ENCODE results near the gene SNRNP25.

The SNRNP25 gene

DNA sequence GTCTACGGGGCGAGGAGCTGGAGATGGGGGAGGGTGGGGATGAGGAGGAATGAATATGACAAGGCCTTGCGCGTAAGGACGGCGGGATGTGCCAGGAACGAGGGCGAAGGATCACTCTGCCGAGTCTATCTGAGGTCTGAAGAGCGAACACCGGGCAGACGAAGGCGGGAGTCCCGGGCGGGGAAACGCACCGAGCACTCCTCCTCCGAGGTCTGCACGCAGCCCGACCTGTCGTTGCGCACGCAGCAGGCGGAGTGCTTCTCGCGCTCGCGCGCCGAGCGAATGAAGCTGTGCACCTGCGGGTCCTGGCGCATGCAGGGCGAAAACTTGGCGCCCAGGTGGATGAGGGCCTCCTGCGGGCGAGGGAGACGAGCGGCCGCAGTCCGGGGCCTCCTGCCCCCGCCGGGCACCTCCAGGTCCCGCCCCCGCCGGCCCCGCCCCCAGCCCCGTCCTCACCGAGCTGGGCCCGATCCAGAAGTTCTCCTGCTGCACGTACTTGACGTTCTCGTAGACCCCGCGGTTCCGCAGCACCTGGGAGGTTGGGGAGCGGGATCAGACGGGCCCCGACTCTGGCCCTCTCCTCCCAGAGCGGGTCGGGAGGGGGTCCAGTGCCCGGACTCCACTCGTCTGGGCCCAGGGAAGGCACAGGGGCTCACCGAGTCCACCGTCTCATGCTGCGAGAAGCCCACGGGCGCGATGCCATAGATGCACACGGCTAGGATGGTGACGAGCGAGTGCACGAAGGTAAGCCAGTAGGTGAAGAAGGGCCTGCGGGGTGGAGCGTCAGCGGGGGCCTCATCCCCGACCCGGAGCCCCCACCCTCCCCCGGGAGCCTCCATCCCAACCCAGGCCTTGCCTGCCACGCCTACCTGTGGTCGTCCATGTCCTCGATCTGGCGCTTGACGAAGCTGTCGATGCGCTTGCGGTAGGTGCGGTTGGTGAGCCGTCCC lies 7.6 kb downstream of the SNRNP25 start:
- in situ Hi-C loops (cut with HindIII; ENCODE audit: low pct_ligation_motif_present, low pct_unique_long_range_greater_than_20kb, low sequenced_read_pairs) = no loop called here
- DNase-seq = no peak

DNA sequence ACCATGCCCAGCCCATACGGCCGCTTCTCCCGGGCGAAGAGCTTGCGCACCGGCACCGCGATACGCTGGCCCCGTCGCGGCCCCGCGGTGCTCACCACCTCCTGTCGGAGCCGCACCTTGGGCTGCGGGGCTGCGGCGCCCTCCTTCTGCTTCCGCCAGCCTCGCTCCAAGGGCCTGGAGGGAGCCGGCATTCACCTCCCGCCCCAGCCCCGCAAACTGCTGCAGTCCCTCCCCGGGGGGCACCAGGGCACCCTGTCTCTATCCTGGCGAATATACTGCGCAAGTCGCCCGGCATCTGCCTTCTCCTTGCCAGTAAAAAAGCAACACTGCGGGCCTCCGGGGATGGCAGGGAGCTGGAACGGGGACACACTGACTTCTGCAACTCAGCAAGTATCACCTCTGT lies 8.3 kb downstream of the SNRNP25 start:
- DNase-seq = no peak
- in situ Hi-C loops (cut with HindIII; ENCODE audit: low pct_ligation_motif_present, low pct_unique_long_range_greater_than_20kb, low sequenced_read_pairs) = no loop called here

DNA sequence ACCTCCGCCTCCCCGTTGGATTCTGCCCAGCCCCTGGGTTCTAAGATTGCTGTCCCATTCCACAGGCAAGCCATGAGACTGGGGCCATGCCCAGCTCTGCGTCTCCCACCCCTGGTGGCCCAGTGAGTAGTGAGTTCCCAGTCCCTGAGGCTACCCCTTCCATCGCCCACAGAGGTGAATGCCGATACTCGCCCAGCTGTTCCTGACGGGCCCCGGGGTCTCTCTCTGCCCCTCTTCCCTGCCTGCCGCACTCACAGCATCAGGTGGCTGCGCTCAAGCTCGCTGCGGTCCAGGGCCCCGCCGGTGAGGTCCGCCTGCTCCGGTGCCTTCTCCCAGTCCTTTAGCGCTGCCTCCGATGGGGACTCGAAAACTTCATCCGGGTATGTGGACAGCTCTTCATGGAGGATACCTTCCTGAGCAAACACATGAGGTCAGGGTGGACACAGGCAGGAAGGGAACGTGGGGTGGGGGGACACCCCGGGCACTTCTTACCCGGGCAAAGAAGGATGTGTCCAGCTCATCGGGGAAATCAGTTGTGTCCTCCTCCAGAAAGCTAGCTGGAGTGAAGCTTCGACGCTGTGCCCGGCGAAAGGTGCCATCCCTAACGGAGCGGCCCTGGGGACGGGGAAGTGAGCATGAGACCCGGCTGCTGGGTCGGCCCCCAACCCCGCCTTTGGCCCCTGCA lies 8.8 kb downstream of the SNRNP25 start:
- no peak for DNase-seq
- in situ Hi-C loops (cut with HindIII; ENCODE audit: low pct_ligation_motif_present, low pct_unique_long_range_greater_than_20kb, low sequenced_read_pairs) = no loop called here

DNA sequence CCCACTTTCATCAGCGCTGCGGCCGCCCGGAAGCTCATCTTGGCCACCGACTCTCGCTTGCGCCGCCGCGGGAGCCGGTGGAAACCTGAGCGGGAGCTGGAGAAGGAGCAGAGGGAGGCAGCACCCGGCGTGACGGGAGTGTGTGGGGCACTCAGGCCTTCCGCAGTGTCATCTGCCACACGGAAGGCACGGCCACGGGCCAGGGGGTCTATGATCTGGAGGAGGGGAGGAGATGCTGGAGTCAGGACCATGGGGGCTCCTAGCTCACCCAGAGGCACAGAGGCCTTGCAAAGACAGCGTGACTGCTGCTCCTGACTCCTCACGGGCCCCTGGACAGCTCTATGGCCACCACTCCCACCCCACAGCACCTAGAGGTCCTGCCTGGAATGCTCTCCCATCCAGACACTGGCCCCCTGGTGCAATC lies 9.4 kb downstream of the SNRNP25 start:
- in situ Hi-C loops (cut with HindIII; ENCODE audit: low pct_ligation_motif_present, low pct_unique_long_range_greater_than_20kb, low sequenced_read_pairs) = no loop called here
- DNase-seq = no peak

DNA sequence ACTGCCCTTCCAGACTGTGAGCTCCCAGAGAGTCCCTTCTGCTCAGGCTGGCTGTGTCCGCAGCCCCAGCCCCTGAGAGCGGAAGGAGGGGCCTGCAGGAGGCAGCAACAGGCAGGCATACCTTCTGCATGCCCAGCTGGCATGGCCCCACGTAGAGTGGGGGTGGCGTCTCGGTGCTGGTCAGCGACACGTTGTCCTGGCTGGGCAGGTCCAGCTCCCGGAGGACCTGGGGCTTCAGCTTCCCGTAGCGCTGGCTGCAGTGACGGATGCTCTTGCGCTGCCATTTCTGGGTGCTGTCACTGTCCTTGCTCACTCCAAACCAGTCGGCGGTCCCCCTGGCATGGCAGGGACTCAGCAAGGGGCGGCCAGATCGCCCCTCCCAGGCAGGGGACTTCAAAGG lies 9.8 kb downstream of the SNRNP25 start:
- no peak for DNase-seq
- in situ Hi-C loops (cut with HindIII; ENCODE audit: low pct_ligation_motif_present, low pct_unique_long_range_greater_than_20kb, low sequenced_read_pairs) = no loop called here

DNA sequence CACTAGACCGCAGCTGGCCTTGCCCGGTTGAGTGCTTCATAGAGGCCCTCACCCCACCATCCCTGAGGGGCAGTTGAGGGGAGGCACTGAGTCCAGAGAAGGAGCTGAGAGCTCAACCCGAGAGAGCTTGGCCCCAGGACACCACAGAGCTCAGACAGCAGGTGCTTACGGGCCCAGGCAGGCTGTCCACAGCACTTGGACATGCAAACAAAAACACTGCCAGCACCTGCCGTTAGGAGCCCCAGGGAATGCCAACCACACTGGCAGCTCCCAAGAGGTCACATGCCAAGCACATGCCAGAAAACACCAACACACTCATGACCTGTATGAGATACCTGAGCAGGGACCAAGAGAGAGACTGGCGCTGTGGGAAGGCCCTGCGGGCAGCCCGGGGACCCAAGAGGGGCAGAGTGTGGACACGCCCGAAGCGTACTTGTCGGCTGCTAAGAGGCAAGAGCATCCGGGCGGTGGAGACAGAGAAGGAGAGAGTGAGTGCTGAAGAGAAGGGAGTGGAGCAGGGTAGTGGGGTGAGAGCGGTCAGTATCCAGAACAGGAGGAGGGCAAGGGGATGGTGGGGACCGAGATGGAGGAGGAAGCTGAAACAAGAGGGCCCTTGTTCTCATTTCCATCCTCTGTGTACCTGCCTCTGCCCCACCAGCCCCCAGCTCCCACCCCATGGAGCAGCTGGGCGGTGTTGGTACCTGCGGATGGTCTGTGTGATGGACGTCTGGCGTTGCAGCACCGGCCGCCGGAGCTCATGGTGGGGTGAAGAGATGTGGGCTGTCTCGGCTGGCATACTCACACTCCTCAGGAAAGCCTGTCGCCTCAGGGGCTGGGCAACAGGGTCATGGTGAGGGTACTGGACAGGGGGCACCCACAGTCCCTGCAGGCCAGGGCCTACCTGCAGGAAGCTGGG lies 10.6 kb downstream of the SNRNP25 start:
- in situ Hi-C loops (cut with HindIII; ENCODE audit: low pct_ligation_motif_present, low pct_unique_long_range_greater_than_20kb, low sequenced_read_pairs) = no loop called here
- DNase-seq = no peak

DNA sequence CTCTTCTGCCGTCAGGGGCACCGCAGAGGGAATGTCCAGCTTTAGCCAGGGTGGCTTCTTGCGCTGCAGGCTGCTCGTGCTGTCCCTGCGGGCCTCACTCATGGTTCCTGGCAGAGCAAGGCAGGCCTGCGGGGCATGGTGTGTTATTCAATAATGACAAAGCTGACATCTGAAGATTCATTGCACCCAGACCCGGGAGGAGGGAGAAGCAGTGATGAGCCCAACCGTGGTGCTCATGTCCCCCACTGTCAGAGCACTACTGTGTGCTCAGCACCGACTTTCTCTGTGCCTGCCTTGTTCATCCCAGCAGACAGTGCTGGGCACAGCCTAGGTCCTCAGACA lies 11.3 kb downstream of the SNRNP25 start:
- in situ Hi-C loops (cut with HindIII; ENCODE audit: low pct_ligation_motif_present, low pct_unique_long_range_greater_than_20kb, low sequenced_read_pairs) = no loop called here
- DNase-seq = no peak

DNA sequence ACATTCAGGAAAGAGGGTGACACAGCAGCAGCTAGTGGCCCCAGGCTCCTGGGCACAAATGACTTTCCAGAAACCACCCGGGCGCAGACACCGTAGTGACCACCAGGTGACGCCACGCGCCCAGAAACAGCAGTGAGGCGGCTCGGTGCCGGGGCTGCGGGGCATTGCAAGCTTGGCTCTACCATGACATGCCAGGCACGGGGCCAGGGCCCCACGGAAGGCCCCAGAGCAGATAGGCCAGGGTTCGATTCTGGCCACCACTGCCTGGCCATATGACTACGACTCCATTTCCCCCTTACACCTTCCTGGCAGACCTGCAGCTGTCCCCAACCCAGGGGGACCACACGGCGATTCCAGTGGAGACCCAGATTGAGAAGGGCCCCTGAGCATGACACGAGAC lies 12.1 kb downstream of the SNRNP25 start:
- peak; percentile 79 for DNase-seq
- in situ Hi-C loops (cut with HindIII; ENCODE audit: low pct_ligation_motif_present, low pct_unique_long_range_greater_than_20kb, low sequenced_read_pairs) = no loop called here

DNA sequence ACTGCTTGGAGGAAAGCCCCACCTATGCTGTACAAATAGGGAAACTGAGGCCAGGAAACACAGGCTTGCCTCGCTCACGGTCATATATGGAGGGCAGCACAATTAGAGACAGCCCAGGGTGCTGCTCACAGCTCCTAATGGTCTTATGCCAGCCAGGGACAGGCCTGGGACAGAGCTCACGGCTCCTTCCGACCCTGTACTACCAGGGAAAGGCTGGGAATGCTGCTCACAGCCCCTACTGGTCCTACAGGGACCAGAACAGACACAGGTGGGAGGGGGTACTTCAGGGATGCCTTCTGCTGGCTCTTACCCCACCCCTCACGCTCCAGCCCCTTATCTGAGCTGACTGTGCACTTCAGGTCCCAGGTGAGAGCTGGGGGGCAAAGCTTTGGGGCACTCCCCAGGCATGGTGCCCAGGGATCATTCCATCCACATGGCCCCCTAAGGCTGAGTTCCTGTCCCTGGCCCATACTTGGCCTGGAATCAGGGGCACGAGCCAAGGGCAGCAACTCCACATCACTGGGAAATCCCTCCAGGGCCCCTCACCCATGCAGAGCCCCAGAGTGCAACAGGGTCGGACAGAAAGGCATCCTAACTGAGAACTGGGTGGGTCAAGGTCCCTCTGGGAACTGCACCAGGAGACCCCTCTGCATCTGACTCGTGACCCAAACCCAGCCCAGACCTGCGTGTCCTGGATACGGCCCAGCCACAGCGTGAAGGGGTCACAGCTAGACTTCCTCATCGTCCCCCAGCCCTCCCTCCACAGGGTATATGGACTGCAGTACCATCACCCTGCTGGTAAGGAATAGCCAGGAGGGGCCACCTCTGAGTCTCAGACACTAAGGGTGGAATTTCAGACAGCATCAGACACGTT lies 12.9 kb downstream of the SNRNP25 start:
- DNase-seq = no peak
- in situ Hi-C loops (cut with HindIII; ENCODE audit: low pct_ligation_motif_present, low pct_unique_long_range_greater_than_20kb, low sequenced_read_pairs) = no loop called here

DNA sequence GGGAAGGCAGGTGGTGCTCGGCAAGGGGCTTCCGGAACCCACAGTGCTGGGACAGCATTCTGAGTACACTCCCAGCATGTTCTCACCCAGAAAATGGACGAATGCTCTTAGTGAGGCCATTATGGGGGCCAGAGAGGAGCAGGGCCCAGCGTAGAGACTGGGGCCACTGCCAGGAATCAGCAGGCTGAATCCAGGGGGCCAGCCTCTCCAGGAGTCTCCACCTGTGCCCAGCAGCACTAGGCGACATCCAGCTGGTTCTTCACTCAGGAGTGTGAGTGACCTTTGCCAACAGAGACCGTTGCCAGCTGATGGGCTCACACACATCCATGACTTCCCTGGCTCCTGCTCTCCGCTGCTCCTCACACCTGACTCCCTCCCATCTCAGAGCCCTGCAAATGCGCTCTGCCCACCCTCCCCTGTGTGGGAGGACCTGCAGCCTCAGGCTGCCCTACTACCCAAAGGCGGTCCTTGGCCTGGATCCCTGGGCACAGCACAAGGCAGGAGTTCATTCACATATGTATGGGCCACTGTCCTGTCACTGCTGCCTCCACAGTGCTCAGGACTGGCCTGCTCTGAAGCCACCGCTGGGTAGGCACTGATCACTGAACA lies 13.7 kb downstream of the SNRNP25 start:
- in situ Hi-C loops (cut with HindIII; ENCODE audit: low pct_ligation_motif_present, low pct_unique_long_range_greater_than_20kb, low sequenced_read_pairs) = no loop called here
- no peak for DNase-seq

DNA sequence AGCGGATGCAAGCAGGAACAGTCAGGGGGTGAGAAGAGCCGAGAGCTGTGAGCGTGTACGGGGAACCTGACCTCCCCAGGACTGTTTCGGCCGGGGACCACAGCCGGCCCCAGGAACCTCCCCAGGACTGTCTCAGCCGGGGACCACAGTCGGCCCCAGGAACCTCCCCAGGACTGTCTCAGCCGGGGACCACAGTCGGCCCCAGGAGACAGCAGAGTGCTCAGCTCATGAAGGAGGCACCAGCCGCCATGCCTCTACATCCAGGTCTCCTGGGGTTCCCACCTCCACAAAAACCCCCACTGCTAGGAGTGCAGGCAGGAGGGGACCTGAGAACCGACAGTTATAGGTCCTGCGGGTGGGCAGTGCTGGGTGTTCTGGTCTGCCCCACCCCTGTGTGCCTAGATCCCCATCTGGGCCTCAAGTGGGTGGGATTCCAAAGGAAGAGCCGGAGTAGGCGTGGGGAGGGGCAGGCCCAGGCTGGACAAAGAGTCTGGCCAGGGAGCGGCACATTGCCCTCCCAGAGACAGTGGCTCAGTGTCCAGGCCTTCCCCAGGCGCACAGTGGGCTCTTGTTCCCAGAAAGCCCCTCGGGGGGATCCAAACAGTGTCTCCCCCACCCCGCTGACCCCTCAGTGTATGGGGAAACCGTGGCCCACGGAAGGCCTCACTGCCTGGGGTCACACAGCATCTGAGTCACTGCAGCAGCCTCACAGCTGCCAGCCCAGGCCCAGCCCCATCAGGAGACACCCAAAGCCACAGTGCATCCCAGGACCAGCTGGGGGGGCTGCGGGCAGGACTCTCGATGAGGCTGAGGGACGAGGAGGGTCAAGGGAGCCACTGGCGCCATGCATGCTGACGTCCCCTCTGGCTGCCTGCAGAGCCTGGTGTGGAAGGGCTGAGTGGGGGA lies 14.5 kb downstream of the SNRNP25 start:
- DNase-seq = no peak
- in situ Hi-C loops (cut with HindIII; ENCODE audit: low pct_ligation_motif_present, low pct_unique_long_range_greater_than_20kb, low sequenced_read_pairs) = no loop called here

DNA sequence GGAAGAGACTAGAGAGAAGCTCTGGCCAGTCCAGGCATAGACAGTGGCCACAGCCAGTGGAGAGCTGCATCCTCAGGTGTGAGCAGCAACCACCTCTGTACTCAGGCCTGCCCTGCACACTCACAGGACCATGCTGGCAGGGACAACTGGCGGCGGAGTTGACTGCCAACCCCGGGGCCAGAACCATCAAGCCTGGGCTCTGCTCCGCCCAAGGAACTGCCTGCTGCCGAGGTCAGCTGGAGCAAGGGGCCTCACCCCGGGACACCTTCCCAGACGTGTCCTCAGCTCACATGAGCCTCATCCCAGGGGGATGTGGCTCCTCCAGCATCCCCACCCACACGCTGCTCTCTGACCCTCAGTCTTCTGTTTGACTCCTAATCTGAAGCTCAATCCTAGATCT lies 15.6 kb downstream of the SNRNP25 start:
- in situ Hi-C loops (cut with HindIII; ENCODE audit: low pct_ligation_motif_present, low pct_unique_long_range_greater_than_20kb, low sequenced_read_pairs) = no loop called here
- DNase-seq = no peak

DNA sequence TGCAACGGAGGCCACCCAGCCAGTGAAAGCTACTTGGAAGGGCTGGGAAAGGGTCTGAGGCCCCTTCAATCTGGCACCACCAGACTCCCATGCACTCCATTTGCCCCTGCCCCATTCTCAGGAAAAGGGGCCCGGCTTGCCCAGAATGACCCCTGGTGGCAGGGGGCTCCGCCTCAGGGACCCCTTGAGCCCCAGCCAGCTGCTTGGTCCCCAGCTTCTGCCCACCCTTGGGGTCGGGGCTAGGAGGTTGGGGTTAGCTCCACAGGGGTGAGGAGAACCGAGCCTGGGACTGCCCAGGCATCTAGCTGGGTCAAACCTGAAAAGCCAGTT lies 17.5 kb downstream of the SNRNP25 start:
- in situ Hi-C loops (cut with HindIII; ENCODE audit: low pct_ligation_motif_present, low pct_unique_long_range_greater_than_20kb, low sequenced_read_pairs) = no loop called here
- DNase-seq = no peak

DNA sequence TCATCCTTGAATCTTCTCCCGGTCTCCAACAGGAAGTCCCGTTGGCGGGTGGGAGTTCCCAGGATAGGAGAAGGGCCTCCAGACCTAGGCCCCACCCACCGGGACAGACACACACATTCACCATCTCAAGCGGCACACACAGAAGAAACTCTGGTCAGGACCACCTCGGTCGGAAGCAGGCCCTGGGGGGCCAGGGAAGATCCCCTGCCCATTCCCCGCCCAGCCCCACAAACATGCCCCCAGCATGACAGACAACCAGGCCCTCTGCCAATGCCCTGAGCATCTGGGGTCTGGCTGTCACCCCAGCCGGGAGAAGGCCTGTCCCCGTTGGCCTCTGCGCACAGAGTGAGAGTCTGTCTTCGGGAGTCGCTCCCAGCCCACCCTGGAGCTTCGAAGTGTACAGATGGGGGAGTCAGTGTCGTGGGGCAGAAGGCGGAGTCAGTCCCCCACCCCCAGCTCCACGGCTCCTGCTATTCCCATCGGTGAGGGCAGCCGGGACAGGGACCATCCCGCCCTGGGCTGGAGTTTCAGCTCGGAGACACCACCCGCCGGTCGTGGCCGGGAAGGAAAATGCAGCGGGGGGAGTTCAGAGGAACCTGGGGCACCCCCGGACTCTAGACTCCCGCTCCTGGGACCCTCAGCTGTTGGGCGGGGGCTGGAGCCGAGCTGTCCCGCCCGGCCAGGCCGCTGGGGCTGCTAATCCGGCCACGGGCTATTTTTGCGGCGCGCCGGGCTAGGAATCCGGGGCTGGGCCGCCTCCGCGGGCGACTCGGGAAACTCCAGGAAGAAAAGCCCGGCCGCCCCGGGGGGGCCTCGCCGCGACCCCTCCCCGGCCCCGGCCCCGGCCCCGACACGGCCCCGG lies 18.1 kb downstream of the SNRNP25 start:
- in situ Hi-C loops (cut with HindIII; ENCODE audit: low pct_ligation_motif_present, low pct_unique_long_range_greater_than_20kb, low sequenced_read_pairs) = no loop called here
- peak; percentile 87 for DNase-seq

DNA sequence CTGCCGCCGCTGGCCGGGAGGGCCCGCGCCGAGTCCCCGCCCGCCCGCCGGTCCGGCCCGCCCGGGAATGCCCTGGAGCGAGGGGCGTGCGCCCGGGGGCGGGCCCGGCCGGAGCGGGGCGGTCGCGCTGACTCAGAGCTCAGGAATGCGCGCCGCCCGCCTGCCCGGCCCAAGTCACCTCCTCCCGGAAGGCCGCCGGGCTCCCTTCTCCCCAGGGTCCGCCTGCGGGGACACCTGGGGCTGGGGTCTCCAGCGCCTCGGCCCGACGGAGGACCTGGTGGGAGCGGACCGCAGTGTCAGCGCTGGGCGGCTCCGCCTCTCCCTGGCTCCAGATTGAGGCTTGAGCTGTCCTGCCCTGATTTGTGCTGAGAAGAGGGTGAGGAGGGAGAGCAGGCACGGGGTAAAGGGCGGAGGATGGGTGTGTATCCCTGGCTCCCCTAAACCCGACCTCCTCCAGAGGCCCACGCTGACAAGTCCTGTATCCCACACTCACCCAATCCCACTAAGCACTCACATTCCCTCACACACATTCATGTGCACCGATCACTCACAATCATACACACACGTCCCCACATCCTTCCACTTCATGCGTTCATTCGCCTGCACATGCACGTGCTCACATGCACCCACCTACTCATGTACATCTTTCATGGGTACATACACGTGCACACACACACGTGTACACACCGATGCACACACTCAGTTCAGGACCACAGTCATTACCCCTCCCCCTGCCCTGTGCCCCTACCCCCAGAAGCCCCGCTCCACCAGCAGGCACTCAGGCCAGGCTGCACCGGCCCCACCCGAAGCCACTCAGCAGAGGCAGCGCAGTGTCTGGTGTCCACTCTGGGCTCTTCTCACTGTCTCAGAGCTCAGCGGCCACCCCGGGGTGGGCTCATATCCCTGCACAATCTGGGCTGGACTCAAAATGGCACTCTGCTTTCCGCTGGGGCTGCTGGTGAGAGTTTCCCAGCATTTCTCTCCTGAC lies 19.2 kb downstream of the SNRNP25 start, which contains the start of gene RHBDF1:
Gene RHBDF1 (minus strand): TSS at position 71 of the 988 bp plus-strand sequence. CDS start 7,616 bp downstream, outside the sequence.
- DNase-seq = peak; percentile 78

More for the DNA sequence above, 19.2 kb downstream of the SNRNP25 start, which contains the start of gene RHBDF1:
- in situ Hi-C loops (cut with HindIII; ENCODE audit: low pct_ligation_motif_present, low pct_unique_long_range_greater_than_20kb, low sequenced_read_pairs) = no loop called here
